CD4-positive, alpha-beta T cell treated with Interleukin-1 beta for 1 hour (primary cell): ENCODE data around the gene ANKRD9.

Experiments
- DNase-seq, 2 donors: peaks; one replicate each; pipeline ENCODE4 v3.0.0-alpha.2; 2020 to 2022

ANKRD9 gene

GRCh38 chr14:102497998-102498677, 11.4 kb downstream of the ANKRD9 start:
- DNase-seq: no peak

- no peak for DNase-seq
Observed at GRCh38 chr14:102496958-102497744, 12.4 kb downstream of the ANKRD9 start.

- no peak for DNase-seq
Observed at GRCh38 chr14:102496331-102496691, 13.3 kb downstream of the ANKRD9 start.

GRCh38 chr14:102495491-102496330, 13.9 kb downstream of the ANKRD9 start:
- DNase-seq: no peak

GRCh38 chr14:102493585-102493984, 16.0 kb downstream of the ANKRD9 start:
- DNase-seq: no peak

- DNase-seq: no peak
Observed at GRCh38 chr14:102493096-102493495, 16.5 kb downstream of the ANKRD9 start.

GRCh38 chr14:102492531-102492910, 17.1 kb downstream of the ANKRD9 start:
- no peak for DNase-seq

- DNase-seq: no peak
Observed at GRCh38 chr14:102491786-102492530, 17.6 kb downstream of the ANKRD9 start.

- DNase-seq: no peak
Observed at GRCh38 chr14:102491366-102491765, 18.2 kb downstream of the ANKRD9 start.

GRCh38 chr14:102490456-102490855, 19.1 kb downstream of the ANKRD9 start:
- no peak for DNase-seq

GRCh38 chr14:102487204-102487577, 22.4 kb downstream of the ANKRD9 start:
- DNase-seq: no peak

- no peak for DNase-seq
Observed at GRCh38 chr14:102486513-102487203, 22.9 kb downstream of the ANKRD9 start.

GRCh38 chr14:102485693-102486512, 23.7 kb downstream of the ANKRD9 start:
- no peak for DNase-seq

GRCh38 chr14:102484316-102484715, 25.3 kb downstream of the ANKRD9 start:
- no peak for DNase-seq

- no peak for DNase-seq
Observed at GRCh38 chr14:102481791-102482238, 27.8 kb downstream of the ANKRD9 start.

GRCh38 chr14:102481371-102481770, 28.2 kb downstream of the ANKRD9 start:
- no peak for DNase-seq

- no peak for DNase-seq
Observed at GRCh38 chr14:102479777-102480176, 29.8 kb downstream of the ANKRD9 start.

- no peak for DNase-seq
Observed at GRCh38 chr14:102479107-102479506, 30.5 kb downstream of the ANKRD9 start.

- DNase-seq: no peak
Observed at GRCh38 chr14:102474934-102475333, 34.6 kb downstream of the ANKRD9 start.

- no peak for DNase-seq
Observed at GRCh38 chr14:102473559-102473958, 36.0 kb downstream of the ANKRD9 start.

GRCh38 chr14:102472791-102473150, 36.8 kb downstream of the ANKRD9 start:
- no peak for DNase-seq
